ENCODE measurements around the gene FDPS.

Gene FDPS

DNA sequence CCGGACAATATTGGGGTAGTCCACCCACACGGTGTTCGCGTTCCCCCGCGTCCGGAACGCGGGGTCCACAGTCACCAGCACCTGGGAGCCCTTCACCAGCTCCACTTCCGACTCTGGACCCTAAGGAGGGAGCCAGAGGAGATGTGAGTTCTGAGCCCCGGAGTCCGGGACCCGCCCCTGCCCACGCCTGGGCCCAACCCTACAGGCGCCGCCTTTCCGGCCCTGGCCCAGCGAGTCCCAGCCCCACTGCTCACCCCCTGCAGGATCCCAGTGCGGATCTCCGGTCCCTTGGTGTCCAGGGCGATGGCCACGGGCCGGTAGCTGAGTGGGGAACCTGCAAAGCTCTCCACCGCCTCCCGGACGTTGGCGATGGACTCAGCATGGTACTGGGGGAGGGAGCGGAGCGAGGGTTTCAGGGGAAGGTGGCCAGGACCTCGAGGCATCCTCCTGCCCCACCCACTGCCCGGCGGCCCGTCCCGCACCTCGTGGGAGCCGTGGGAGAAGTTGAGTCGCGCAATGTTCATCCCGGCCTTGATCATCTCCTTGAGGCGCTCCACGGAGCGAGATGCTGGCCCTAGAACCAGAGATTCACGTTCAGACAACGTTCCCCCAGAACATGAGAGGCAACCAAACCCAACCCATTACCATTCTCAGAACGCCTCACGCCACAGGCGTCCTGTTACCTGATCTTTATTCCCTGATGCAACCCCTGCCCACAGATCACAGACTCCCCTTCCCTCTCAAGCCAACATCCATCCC lies 13.3 kb upstream of the FDPS start:
- no peak for DNase-seq (ENCODE audit: low spot score)
- no peak for TF ChIP-seq CTCF (IDR thresholded peaks at IDR 0.05; ENCODE audit: extremely low read depth, insufficient read depth, missing control alignments)
- in situ Hi-C loops (cut with MboI; ENCODE audit: low pct_unique_long_range_greater_than_20kb, low sequenced_read_pairs, unreplicated experiment) = no loop called here

- no peak for TF ChIP-seq CTCF (IDR thresholded peaks at IDR 0.05; ENCODE audit: extremely low read depth, insufficient read depth, missing control alignments)
- DNase-seq (ENCODE audit: low spot score) = no peak
- in situ Hi-C loops (cut with MboI; ENCODE audit: low pct_unique_long_range_greater_than_20kb, low sequenced_read_pairs, unreplicated experiment) = no loop called here
These were observed 12.8 kb upstream of the FDPS start for GRCh38 chr1:155295942-155296267.

DNA sequence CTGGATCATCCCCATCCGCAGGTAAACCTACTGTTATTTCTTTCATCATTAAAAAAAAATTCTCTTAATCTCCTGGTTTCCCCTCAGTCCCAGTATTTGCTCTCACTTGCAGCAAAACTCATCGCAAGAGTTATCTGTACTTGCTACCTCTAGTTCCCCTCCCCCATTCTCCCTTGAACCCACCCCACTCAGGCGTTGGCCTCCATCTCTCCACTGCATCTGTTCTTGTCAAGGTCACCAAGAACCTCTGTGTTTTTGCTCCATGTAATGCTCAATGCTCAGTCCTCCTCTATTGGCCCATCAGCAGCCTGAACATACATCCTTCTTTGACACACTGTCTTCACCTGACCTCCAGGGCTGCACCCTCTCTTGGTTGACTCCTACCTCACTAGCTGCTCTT lies 12.0 kb upstream of the FDPS start:
- TF ChIP-seq CTCF (IDR thresholded peaks at IDR 0.05; ENCODE audit: extremely low read depth, insufficient read depth, missing control alignments) = no peak
- in situ Hi-C loops (cut with MboI; ENCODE audit: low pct_unique_long_range_greater_than_20kb, low sequenced_read_pairs, unreplicated experiment) = no loop called here
- DNase-seq (ENCODE audit: low spot score) = no peak

- TF ChIP-seq CTCF (IDR thresholded peaks at IDR 0.05; ENCODE audit: extremely low read depth, insufficient read depth, missing control alignments) = no peak
- in situ Hi-C loops (cut with MboI; ENCODE audit: low pct_unique_long_range_greater_than_20kb, low sequenced_read_pairs, unreplicated experiment) = no loop called here
- DNase-seq (ENCODE audit: low spot score) = no peak
These were observed 11.3 kb upstream of the FDPS start for GRCh38 chr1:155297384-155297783.

DNA sequence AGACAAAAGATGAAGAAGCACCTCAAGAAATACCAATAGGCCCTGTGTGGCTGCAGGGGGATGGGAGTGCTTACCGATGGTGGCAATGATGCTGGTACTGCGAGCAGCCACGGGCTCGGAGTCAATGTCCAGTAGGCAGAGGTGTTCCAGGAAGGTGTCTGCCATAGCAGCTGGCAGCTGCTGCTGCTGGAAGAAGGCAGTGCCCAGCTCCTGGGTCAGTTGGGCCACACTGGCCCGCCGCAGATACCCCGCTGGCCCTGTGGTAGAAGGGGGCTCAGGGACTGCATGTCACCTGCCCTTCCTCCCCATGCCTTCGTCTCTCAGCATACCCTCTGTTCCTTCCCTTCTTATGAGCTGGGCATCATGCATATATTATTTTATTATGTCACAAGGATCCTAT lies 8.6 kb upstream of the FDPS start:
- in situ Hi-C loops (cut with MboI; ENCODE audit: low pct_unique_long_range_greater_than_20kb, low sequenced_read_pairs, unreplicated experiment) = no loop called here
- DNase-seq (ENCODE audit: low spot score) = no peak
- no peak for TF ChIP-seq CTCF (IDR thresholded peaks at IDR 0.05; ENCODE audit: extremely low read depth, insufficient read depth, missing control alignments)

GRCh38 chr1:155300553-155301329 lies 7.9 kb upstream of the FDPS start:
- DNase-seq (ENCODE audit: low spot score) = no peak
- TF ChIP-seq CTCF (IDR thresholded peaks at IDR 0.05; ENCODE audit: extremely low read depth, insufficient read depth, missing control alignments) = no peak
- in situ Hi-C loops (cut with MboI; ENCODE audit: low pct_unique_long_range_greater_than_20kb, low sequenced_read_pairs, unreplicated experiment) = no loop called here

All from GM13977 (cell line).